Measurements from ENCODE around the gene CHERP.

Gene CHERP, protein sequence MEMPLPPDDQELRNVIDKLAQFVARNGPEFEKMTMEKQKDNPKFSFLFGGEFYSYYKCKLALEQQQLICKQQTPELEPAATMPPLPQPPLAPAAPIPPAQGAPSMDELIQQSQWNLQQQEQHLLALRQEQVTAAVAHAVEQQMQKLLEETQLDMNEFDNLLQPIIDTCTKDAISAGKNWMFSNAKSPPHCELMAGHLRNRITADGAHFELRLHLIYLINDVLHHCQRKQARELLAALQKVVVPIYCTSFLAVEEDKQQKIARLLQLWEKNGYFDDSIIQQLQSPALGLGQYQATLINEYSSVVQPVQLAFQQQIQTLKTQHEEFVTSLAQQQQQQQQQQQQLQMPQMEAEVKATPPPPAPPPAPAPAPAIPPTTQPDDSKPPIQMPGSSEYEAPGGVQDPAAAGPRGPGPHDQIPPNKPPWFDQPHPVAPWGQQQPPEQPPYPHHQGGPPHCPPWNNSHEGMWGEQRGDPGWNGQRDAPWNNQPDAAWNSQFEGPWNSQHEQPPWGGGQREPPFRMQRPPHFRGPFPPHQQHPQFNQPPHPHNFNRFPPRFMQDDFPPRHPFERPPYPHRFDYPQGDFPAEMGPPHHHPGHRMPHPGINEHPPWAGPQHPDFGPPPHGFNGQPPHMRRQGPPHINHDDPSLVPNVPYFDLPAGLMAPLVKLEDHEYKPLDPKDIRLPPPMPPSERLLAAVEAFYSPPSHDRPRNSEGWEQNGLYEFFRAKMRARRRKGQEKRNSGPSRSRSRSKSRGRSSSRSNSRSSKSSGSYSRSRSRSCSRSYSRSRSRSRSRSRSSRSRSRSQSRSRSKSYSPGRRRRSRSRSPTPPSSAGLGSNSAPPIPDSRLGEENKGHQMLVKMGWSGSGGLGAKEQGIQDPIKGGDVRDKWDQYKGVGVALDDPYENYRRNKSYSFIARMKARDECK

DNA sequence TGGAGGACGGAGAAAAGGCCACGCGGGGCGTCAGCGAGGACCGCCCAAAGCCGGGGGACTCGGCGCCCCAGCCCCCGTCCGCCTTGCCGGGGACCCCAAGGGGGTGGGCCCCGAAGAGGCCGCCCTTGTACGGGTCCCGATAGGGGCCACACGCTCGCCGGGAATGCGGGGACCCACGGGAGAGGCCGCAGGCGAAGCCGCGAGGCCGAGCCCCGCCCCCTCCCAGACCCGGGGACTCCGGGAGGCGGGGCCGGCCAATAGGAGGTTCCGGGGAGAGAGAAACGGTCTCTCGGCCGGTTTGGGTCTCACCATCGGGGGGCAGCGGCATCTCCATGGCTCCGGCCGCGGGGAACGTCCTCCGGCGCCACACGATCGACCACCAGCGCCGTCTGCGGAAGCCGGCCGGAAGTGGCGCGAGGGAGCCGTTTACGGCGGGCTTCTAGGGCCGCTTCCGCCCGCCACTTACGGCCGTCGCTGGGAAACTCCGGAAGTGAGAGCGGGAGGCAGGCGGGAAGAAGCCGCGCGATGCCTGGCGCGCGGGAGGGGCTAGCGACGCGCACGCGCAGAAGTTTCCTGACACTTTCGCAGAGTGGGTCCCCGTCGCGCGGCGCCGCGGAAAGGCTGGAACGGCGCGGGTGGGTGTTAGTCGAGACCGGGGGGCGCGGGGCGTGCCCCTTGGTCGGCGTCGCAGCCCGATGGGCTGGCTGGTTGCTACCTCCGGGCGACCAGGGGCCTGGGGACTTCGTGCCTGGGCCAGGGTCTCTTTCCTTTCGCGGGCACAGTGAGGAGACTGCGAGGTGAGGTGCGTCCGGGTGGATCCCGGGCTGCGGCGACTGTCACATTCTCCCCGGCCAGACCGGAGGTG lies at the start of gene CHERP:
Gene CHERP, minus strand, starts transcription at position 393 of the 865 bp plus-strand sequence. Its CDS starts 59 bp downstream, at position 334.
- peak; percentile 80 for DNase-seq (ENCODE audit: low read depth)

DNA sequence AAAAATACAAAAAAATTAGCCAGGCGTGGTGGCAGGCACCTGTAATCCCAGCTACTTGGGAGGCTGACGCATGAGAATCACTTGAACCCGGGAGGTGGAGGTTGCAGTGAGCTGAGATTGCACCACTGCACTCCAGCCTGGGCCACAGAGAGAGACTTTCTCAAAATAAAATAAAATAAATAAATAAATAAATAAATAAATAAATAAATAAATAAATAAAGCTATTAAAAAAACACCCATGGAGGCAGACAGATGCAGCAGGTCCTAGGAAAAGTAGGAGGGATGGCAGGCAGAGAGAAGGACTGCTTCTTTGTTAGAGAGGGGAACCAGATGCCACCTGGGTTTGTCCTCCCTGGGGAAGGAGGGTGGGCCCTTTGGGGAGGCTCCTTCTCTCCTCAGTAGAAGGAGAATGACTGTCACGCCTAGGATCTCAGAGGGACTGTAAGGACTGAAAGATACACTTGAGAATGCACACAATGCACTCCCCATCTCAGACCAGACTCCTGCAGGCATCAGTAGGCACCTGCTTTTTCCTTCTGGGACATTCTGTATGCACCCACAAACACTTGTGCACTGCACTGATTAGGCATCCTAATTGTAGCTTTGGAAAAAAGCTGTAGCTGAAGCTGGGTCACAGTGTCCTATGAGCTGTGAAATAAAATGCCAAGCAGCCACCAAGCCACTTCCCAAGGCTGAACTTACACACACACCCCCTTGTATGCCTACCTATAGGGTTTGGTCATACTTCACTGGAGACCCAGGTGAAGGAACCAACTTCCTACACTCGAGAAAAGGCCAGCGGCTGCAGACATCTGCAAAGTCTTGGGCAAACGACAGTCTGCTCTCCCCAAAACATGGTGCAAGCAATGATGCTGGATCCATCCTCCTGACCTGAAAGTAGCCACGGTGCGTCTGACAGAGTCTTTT lies 48.9 kb upstream of the CHERP start:
- DNase-seq (ENCODE audit: low read depth) = no peak

DNA sequence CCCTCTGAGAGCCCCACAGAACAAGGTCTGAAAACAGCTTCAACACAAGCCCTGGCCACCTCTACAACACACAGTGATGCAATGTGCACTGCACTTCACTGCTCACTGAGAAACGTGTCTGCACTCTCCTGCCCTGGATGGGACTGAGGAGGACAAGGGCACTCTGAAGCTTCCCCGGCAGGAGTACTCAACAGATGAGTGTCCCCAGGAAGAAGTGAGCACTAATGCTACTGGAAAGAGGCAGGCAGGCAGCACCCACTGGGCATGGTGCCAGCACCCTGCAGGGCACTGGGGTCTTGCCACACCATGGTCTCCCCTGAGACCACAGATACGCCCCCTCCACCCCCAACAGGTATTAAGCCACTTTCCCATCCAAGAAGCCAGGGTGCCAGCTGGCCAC lies 47.7 kb upstream of the CHERP start:
- DNase-seq (ENCODE audit: low read depth) = no peak

DNA sequence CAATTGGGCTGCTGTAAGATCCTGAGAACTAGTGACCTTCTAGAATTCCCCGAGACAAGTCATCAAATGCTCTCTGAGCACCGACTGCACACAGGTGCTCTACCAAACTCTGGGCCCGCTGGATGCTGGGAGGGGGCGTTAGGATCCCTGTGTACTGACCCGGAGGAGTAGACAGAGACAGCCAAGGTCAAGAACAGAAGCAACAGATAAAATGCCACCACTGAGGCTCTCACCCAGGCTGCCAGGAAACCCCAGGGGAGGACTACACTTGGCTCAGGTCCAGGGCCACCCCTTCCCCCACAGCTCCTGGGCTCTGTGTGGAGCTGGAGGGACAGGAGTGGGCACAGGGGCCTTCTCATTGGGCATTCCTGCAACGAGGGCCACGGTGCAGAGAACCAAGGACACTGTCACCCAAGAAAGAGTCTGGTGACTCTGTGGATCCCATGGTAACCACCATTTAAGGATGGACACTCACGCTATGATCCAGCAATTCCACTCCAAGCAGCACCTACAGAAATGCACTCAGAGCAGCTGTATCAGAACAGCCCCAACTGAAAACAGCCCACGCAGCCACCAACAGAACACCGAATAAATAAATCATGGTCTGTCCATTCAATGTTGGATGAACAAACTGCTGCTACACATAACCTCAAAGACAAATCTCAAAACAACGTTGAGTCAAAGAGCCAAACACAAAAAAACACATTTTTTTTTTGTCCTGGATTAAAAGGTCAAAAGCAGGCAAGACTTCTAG lies 46.8 kb upstream of the CHERP start:
- DNase-seq (ENCODE audit: low read depth) = no peak

DNA sequence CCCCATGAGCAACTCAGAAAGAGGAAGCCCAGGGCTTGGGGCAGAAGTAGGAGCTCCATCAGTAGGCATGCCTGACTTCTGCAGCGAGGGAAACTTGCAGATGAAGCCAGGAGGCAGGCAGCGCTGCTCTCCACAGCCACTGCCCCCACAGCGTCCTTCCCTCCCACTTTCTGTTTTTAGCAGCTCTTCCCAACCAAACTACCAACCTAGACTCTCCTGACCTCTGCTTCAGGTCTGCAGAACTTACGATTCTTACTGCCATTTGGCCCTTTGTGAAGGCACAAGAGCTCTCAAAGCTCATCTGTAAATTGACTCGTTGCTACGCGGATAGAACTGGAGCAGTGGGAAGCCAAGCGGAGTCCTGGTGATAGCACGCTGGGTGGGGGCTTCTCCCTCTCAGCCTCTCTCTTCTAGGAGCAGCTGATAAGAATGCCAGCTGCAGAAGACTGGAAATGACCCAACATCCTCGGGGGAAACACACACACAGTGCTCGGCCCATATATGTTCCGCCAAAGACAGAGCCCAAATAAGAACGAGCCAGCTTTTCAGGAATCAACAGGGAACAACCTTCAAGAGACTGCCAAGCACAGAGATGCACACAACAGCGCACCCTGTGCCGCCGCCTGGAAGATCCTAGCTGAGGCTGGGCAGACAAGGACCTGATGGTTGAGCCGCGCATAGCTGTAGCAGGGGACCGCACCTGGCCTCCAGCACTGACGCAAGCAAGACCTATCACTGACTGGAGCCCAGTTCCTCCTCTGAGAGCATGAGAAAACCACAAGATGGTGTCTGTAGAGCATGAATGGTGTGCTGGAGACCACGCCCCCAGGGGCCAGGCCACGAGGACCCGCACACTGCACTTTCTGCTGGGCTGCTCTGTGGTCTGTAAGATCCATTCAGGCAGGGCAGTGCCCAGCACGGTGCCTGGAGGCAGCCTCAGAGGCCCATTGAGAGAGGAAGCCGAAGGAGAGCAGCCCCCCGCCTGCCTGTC lies 45.9 kb upstream of the CHERP start:
- DNase-seq (ENCODE audit: low read depth) = no peak

DNA sequence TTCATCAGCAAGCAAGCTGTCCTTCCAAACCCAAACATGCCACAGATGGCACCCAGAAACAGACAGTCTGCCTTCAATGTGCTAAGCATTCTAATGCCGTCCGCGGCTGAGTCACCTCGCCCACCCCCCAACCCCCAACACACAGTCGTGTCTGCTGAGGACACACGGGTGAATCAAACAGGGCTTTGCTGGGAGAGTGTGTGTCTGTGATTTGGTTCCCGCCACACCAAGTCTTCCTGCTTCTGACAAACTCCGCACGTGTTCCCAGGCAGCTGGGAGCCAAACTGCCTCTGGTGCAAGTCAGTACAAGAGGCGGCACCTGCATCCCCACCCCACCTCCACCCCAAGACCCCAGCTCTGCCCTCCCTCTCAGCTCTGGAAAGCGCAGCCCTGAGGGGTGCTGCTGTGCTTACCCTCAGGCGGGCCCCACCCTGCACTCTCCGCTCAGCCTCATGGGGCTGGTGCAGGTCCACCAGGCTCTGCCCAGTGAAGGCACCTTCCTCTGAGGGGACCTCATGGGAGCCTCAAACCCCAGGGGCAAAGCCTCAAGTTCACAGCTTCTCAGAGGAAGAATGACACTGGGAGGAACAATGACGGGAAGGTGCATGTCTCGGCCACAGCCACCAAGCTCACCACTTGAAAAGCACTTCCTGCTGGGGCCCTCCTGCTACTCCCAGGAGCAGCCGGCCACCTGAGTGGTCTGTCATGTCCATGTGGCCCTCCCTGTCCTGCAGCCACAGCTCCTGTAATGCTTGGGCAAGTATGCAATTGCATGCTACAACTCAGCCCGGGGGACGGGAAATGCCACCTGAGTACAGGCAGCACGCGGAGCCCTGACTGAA lies 45.0 kb upstream of the CHERP start:
- DNase-seq (ENCODE audit: low read depth) = no peak

DNA sequence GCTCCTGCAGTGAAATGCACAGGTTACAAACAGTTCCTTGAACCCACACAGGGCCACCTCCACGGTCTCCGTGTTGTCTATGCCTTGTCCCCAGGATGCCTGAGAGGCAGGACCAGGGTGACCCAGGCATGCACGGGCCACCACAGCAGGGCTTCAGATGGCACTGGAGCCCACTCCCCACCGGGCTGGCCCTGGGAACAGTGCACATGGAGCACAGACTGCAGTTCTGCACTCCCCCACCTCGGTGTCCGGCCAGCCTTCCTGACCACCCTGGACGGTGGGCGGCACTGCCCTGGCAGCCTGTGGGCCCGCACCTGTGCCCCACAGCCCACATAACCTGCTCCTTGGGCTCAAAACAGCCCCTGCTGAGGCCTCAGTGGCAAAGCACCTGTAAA lies 44.2 kb upstream of the CHERP start:
- DNase-seq (ENCODE audit: low read depth) = no peak

DNA sequence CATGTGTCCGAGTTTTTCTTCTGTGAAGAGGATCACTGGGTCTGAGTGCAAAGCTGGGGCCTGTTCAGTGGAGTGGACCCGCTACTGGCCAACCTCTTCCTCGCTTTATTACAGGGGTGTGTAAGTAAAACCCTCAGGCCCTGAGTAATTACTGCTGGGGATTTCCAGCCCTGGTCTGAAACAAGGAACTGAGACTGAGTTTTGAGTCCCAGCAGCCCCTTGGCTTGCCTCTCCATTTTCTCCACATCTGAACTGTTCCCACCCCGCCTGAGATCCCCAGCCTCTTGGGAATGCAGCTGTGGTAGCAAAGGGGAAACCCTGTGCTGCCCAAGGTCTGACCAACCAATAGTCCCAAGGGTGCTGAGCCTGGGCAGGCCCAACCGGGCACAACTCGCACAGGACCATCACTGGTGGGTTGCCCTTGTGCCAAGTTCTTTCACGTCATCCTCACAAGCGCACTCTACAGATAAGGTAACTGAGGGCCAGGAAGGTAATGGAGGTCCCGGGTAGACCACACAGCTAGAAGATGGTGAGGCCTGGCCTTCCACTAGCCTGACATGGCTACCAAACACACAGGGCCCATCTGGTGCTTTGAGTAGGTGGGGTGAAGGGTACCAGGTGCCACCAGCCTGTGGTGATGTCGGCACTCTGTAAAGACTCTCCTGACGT lies 43.7 kb upstream of the CHERP start:
- no peak for DNase-seq (ENCODE audit: low read depth)

DNA sequence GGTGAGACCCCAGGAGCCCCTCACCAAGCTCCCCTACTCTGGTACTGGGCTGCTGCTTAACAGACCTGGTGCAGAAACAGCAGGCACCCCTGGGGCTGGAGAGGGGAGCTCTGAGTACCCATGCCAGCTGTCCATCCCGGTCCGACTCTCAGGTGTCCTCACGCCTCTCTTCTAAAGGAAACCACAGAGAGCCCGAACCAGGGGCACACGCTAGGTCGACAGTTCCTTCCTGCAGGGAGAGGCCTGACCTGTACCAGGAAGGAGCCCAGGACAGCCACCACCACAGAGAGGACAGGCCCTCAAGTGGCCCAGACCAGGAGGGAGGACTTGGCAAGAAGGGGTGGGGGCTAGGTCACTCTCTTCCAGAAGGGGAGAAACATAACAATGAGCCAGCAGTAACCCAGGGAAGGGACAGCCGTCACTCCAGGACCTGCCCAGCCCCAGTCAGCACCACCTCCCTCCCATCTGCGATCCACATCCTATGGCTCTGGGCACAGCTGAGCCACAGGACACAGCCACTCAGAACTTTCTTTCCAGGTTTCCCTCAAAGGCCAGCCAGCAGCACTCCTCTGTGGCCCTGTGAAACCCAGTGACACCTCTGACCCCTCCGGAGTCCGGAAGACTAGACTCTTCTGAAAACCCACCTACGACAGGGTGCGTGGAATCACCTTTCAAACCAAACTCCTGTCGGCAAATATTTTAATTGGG lies 43.0 kb upstream of the CHERP start:
- no peak for DNase-seq (ENCODE audit: low read depth)

DNA sequence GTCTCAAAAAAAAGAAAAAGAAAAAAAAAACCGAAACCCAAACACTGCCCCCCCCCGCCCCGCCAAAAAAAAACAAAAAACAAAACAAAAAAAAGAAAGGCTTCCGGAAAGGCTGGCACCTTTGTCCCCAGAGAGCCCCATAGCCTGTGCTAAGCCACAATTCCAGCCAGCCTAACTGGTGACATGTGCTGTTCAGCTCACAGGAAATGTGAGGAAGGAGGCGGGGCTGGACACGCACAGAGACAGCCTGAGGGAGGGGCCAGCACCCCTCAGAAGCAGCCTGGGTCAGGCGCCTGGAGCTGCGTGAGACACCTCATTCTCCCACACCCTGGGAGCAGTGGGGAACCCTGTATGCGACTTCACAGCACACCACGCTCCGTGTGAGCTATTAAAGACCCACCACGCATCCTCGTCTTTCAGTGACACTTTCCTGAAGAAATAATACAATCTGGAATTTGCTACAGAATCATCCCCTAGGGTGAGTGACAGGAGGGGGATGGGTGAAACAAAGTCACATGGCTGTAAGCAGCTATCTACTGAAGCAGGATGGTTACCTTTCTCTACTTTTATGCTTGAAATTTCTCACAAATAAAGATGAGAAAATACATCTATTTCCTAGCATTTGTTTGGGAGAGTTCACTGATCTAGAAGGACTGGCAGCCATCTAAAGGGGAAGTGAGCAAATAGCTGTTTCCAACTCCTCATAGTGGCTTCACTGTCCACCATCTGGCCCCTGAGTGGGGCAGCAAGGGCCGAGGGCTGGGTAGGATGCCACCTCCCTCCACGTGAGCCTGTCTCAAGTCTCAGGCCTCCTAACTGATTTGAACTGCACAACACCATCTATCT lies 42.2 kb upstream of the CHERP start:
- DNase-seq (ENCODE audit: low read depth) = peak; percentile 34

DNA sequence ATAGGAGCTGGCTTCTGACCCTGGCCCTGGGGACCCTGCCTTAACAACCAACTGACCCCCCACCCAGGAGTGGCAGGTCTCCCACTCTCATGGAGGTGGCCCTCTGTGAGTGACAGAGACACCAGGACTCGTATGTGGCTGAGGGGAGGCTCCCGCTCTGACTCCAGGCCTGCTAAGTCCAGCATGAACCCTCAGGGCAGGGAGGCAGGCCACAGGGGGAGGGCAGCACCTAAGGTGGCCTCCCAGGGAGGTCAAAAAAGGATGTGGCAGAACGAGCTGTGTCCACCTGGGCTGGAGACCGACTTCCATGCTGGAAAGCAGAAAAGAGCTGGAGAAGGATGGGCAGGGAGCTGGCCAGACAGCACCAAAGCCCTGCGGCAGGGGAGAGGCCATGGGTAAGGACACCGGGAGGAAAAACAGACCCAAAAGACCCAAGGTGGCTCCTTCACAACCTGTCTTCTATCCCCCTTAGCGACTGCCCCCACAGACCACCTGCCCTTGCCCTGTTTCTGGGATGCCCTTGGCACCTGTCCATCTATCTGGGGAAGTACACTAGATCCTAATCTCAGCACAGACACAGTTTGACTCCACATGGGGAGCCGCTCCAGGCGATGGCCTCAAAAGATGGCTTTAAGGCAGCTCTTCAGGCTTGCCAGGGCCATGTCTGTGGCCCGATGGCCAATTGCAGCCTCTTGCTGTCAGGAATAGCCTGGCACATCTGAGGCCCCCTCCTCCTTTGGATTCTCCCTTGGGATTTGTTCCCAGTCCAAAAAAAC lies 40.4 kb upstream of the CHERP start:
- DNase-seq (ENCODE audit: low read depth) = no peak

DNA sequence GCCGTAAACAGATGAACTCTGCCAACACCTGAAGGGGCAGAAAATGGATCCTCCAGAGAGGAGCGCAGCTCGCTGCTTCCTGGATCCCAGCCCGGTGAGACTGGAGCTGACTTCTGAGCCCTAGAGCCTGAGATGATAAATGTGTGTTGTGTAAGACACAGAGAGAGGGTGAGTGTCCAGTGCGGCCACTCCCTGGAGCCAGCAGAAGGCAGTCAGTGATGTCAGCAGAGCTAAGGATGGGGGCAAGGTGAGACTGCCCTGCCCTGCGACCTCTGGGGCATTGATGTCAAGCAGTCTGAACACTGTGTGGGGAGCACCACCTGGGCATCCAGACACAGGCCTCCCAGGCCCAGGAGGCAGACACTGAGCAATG lies 39.7 kb upstream of the CHERP start:
- no peak for DNase-seq (ENCODE audit: low read depth)

DNA sequence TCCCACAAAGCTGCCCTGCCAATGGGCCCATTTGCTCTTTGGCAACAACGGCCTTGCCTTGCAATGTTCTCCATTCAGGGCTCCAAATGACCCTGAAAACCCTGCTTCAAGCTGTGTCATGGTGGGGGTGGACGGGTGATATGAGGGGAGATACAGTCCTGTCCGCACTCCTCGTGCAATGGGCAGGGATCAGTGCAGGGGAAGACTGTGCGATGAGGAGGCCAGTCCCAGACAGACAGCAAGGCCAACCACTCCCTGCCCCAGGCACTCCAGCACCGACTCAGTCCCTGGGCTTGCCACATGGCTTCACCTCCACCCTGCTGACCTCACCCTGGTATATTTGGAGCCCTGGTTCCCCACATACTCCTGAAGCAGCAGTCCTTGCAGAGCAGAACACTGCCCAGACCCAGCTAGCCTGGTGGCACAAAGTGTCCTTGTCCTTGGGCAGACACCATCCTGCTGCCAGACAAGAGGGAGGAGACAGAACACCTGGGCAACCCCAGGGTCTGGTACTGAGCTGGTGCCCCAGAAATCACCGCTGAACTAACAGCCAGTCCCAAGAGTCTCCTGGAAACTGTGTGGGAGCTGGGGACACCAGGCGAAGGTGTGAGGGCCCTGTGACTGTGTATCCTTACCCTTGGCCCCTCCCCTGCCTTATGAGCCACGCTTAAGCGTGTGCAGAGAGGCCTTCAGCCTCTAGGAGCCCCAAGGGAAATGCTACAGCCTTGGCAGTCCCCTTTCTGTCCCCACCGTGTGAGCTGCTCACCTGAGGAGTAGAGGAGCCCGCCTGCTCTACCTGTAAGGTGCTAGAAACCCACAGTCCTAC lies 39.1 kb upstream of the CHERP start:
- no peak for DNase-seq (ENCODE audit: low read depth)

DNA sequence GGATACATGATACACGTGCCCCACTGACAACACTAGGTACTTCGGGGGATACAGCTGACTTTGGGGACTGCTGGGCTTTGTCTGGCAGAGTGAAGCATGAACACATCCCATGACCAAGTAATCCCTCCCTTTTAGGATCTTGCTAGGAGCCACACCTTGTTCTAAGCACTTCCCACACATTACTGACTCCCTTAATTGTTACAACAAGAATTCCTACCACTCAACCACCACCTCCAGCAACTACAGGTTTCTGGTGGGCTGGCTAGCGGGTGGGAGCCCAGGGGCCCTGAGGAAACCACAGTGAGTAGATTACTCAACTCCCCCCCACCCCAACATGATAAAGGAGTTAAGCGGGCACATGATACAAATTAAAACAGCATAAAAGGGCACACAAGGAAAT lies 37.1 kb upstream of the CHERP start:
- DNase-seq (ENCODE audit: low read depth) = no peak
